ENCODE results near the gene LILRB3.

DNA sequence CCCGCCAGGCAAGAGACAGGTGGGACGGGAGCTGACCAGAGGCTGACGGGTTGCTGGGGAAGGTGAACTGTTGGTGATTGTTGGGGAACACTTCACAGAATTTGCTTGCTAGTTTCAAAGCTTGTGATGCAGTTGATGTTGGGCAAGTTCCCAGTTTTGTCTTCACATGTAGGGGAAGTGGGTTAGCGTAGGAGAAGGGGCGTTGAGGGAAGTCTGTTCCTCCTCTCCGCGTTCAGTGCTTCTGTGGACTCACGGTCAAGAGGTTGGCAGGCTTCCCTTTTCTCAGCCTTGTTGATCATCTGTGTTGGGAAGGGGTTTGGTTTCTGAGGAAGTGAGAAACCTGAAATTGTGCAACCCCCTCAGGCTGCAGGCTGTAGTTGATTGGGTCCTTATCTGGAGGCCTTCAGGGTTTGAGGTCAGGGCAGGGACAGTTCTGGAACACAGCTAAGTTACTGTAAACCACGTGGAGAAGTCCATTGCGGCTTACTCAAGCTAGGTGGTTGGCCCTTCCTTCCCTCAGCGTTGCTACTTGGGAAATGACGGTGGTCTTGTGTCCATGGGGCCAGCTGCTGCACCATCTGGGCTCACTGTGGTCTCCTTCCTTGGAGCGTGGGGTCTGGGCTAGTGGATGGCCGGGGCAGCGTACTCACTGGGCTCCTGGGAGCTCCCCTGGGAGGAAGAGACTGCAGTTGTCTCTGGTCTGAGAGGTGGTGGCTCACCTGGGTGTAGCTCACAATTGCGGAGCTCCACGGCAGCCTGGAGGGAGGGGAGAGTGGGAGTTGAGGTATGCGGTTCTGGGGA is 14.6 kb downstream of the LILRB3 start:
- TF ChIP-seq, protein P1, sequence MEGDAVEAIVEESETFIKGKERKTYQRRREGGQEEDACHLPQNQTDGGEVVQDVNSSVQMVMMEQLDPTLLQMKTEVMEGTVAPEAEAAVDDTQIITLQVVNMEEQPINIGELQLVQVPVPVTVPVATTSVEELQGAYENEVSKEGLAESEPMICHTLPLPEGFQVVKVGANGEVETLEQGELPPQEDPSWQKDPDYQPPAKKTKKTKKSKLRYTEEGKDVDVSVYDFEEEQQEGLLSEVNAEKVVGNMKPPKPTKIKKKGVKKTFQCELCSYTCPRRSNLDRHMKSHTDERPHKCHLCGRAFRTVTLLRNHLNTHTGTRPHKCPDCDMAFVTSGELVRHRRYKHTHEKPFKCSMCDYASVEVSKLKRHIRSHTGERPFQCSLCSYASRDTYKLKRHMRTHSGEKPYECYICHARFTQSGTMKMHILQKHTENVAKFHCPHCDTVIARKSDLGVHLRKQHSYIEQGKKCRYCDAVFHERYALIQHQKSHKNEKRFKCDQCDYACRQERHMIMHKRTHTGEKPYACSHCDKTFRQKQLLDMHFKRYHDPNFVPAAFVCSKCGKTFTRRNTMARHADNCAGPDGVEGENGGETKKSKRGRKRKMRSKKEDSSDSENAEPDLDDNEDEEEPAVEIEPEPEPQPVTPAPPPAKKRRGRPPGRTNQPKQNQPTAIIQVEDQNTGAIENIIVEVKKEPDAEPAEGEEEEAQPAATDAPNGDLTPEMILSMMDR (IDR thresholded peaks at IDR 0.05; ENCODE audit: poor library complexity), result no peak
- no peak for TF ChIP-seq EZH2phosphoT487 (IDR thresholded peaks at IDR 0.05; ENCODE audit: low read depth, severe bottlenecking, unreplicated experiment)
- no peak for TF ChIP-seq EZH2 (IDR thresholded peaks at IDR 0.05; ENCODE audit: borderline replicate concordance)
